Stomach (tissue), 9 donors: Measurements from ENCODE around the gene EZH2. TPM values are rescaled to one million over a fixed set of nuclear protein-coding genes. Genes with fewer than 3 reads are reported as not detected.

Experiments used
- DNase-seq, 2 donors: peaks; one replicate each; pipeline versions ENCODE4 v3.0.0 to v3.0.0-alpha.2; 2013 to 2019
- H3K27ac ChIP-seq, 5 donors: fragments of 200-600 bp in 4 of 5; sonication (generic) in 4 of 5; one replicate each; pipeline ENCODE4 v1.5.1; 2013 to 2019; ENCODE audit warnings: mild to moderate bottlenecking in 1 of 5, moderate library complexity in 1 of 5
- H3K27me3 ChIP-seq, 3 donors: fragments of 200-600 bp; sonication (generic); one replicate each; pipeline ENCODE4 v1.5.1; 2017 to 2019; ENCODE audit warnings: mixed run types in 1 of 3
- H3K36me3 ChIP-seq, 4 donors: fragments of 200-600 bp; sonication (generic); 1 replicate in 3 of 4; 2 replicates in 1 of 4; pipeline ENCODE4 v1.5.1; 2016 to 2019
- H3K4me1 ChIP-seq, 4 donors: fragments of 200-600 bp; sonication (generic); one replicate each; pipeline ENCODE4 v1.5.1; 2016 to 2019
- H3K4me3 ChIP-seq, 4 donors: fragments of 200-600 bp; sonication (generic) in 3 of 4; one replicate each; pipeline ENCODE4 v1.5.1; 2016 to 2019; ENCODE audit warnings: mild to moderate bottlenecking in 1 of 4
- H3K9me3 ChIP-seq, 4 donors: fragments of 200-600 bp; sonication (generic); one replicate each; pipeline ENCODE4 v1.5.1; 2016 to 2019
- EP300 ChIP-seq: sonication (generic); formaldehyde crosslinking; IDR thresholded peaks from one replicate; pipeline ENCODE4 v1.6.1; 2017; ENCODE audit warnings: antibody characterized with exemption
- POLR2A ChIP-seq, 4 donors: fragments of 450-650 bp; IDR thresholded peaks; one replicate each; pipeline ENCODE4 v1.6.1; 2016; ENCODE audit warnings: antibody characterized with exemption in 4 of 4, control low read depth in 2 of 4, mild to moderate bottlenecking in 1 of 4, moderate library complexity in 1 of 4
- POLR2AphosphoS5 ChIP-seq, 3 donors: sonication (generic); formaldehyde crosslinking; IDR thresholded peaks; one replicate each; pipeline ENCODE4 v1.6.1; 2016; ENCODE audit warnings: antibody characterized with exemption in 3 of 3
- WGBS, 5 donors: extraction: QIAGEN DNeasy Blood & Tissue Kit in 3 of 5; methylation state at CpG; one replicate each; pipeline versions ENCODE4 v1.1.5 to v1.1.7; 2013 to 2018; 5-methylcytosine and 5-hydroxymethylcytosine counted together
- intact Hi-C: fragments of 100-400 bp; cut with DNase I; formaldehyde crosslinking; loops from one replicate; pipeline ENCODE4 v1.15.1; 2023; ENCODE audit warnings: low total_unique reads
- polyA plus RNA-seq, 3 donors: library from polyadenylated mRNA; stranded (reverse); fragments of 200-250 nt; gene quantifications; one replicate each; pipeline ENCODE4 v1.2.3, GENCODE V29; 2013
- total RNA-seq, 5 donors: library from RNA; depleted of rRNA; stranded (reverse); fragments of >200 nt; gene quantifications; one replicate each; pipeline versions ENCODE4 v1.1.0 to v1.2.3, GENCODE V29; 2014 to 2016
- TF ChIP-seq, protein P1 (sequence below), 7 experiments: fragments of 450-650 bp in 4 of 7; fragments of 200-600 bp in 3 of 7; sonication (generic) in 3 of 7; IDR thresholded peaks; one replicate each; pipeline ENCODE4 v1.5.1; 2016 to 2019; ENCODE audit warnings: antibody characterized with exemption in 7 of 7, control low read depth in 2 of 7, mild to moderate bottlenecking in 1 of 7
- donor health status: healthy with polysubstance abuse.
- donor health status: Bipolar disorder and iron deficiency.
- donor health status: healthy.

The EZH2 gene
- total and polyA plus RNA-seq, 8 donors: under 0.01 to 12.9 (median 4.6) TPM

DNA sequence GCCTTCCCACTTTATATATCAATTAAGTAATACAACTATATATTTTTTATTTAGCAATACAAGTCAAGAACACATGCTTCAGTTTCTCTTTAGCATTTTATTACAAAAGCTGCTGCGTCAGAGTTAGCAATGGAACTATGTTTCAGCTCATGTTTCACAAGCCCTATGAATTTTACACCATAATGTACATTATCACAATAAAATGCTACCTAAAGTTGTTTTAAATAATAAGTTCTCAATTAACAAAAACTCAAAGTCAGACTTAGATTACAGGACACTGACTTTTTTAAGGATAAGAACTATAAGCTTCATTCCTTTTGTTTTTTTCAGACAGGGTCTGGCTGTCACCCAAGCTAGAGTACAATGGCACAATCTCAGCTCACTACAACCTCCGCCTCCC, 52.3 kb downstream of the EZH2 start:
- H3K27me3 ChIP-seq: no peaks in the 10 kb centered on the region
- no peaks in the 10 kb centered on the region for H3K9me3 ChIP-seq
- intact Hi-C loops: no loop called here
- WGBS, 5 donors: 92 to 96% (median 94%) methylated on average over 2 of the region's 2 CpGs
- TF ChIP-seq POLR2A (IDR thresholded peaks at IDR 0.05) (no peak), EP300 (no peak), POLR2AphosphoS5 (IDR thresholded peaks at IDR 0.05) (no peak)
- TF ChIP-seq, protein P1, sequence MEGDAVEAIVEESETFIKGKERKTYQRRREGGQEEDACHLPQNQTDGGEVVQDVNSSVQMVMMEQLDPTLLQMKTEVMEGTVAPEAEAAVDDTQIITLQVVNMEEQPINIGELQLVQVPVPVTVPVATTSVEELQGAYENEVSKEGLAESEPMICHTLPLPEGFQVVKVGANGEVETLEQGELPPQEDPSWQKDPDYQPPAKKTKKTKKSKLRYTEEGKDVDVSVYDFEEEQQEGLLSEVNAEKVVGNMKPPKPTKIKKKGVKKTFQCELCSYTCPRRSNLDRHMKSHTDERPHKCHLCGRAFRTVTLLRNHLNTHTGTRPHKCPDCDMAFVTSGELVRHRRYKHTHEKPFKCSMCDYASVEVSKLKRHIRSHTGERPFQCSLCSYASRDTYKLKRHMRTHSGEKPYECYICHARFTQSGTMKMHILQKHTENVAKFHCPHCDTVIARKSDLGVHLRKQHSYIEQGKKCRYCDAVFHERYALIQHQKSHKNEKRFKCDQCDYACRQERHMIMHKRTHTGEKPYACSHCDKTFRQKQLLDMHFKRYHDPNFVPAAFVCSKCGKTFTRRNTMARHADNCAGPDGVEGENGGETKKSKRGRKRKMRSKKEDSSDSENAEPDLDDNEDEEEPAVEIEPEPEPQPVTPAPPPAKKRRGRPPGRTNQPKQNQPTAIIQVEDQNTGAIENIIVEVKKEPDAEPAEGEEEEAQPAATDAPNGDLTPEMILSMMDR (IDR thresholded peaks at IDR 0.05): no peak
- no peak for DNase-seq
- H3K4me3 ChIP-seq: no peak overlapping the region
- no peaks in the 10 kb centered on the region for H3K4me1 ChIP-seq
- no peak overlapping the region for H3K27ac ChIP-seq
- peaks cover 0 to 11% (median 0%) of the 10 kb centered on the region in 4 donors for H3K36me3 ChIP-seq

DNA sequence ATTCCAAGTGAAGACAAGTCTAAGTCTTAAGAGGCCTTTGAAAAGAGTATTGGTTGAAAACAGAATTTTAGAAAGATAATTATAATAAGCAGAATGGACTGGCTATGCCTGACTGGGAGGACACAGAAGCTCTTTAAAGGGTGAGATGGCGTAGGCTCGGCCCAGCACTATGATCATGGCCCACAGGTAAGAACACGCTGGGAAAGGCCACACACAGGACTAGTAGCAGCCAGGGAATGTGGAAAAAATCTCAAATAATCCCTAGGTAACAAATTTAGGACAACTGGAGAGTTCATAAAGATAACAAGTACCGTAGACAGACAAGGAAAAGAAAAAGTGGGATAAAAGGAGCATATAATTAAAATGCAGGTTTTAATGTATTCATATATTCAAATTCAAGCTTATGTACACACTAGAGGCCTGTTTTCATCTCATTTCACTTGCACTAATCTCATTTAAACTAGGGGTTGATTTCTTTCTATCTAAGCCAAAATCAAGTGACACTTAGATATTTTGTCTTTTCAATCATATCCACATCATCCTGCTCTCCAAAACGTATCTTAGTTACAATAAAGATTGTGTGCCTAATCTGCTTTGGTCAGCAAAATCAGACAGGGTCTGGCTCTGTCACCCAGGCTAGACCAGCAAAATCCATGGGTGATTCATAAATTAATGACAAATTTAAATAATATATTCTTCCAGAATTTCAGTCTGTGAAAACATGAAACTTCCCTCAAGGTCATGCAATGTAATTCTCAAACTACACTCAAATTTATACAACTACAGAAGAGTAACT, 53.0 kb downstream of the EZH2 start:
- H3K27me3 ChIP-seq: no peaks in the 10 kb centered on the region
- TF ChIP-seq POLR2AphosphoS5 (IDR thresholded peaks at IDR 0.05) (no peak), EP300 (no peak)
- TF ChIP-seq, protein P1 (IDR thresholded peaks at IDR 0.05): no peak
- DNase-seq: no peak
- H3K36me3 ChIP-seq: peaks cover 0 to 11% (median 2%) of the 10 kb centered on the region in 4 donors
- H3K4me3 ChIP-seq: no peak overlapping the region
- no peak overlapping the region for H3K27ac ChIP-seq
- intact Hi-C loops: no loop called here
- H3K4me1 ChIP-seq: no peaks in the 10 kb centered on the region
- 91 to 97% (median 95%) methylated on average over 5 of the region's 5 CpGs for WGBS, 5 donors
- H3K9me3 ChIP-seq: no peaks in the 10 kb centered on the region

DNA sequence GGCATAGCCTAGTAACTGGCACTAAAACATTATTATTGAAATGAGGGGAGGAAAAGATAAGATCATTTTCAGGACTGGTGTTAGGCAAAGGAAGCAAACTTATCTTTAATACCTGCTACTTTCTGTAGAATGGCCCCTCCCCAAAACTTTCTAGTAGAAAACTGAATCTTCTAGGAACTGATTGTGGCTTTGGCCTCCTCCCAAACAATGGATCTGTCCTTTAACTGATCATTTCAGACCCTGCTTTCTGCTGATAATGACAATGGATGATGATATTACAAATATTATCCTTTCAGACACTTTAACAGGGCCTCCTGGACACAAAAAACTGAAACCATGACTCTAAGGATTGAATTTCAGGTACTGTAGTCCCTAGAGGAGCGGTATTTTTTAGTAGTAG, 55.1 kb downstream of the EZH2 start:
- no peaks in the 10 kb centered on the region for H3K9me3 ChIP-seq
- H3K4me3 ChIP-seq: no peak overlapping the region
- peaks cover 0 to 11% (median 2%) of the 10 kb centered on the region in 4 donors for H3K36me3 ChIP-seq
- TF ChIP-seq POLR2A (IDR thresholded peaks at IDR 0.05) (no peak), POLR2AphosphoS5 (IDR thresholded peaks at IDR 0.05) (no peak), EP300 (no peak)
- TF ChIP-seq, protein P1 (IDR thresholded peaks at IDR 0.05): no peak
- H3K4me1 ChIP-seq: no peaks in the 10 kb centered on the region
- WGBS, 5 donors: 47 to 100% (median 98%) methylated on average over 1 of the region's 1 CpG
- H3K27ac ChIP-seq: no peak overlapping the region
- H3K27me3 ChIP-seq: no peaks in the 10 kb centered on the region
- intact Hi-C loops: no loop called here
- DNase-seq: no peak

DNA sequence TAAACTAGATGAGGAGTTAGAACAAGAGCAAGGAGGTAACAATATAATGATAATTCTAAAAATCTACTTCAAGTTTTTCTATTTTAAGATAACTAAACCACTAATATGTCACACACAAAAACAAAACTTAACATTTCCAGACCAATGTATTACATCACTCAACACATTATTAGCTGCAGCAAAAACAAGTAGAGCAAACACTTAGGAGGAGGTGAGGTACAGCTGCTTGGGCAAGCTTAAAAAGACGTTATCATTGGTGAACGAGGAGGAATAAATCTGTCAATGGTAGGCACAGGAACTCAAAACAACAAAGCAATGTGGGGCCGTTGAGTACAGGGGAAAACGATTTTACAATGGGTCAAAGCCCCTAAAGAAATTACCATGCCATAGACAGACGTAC, 58.8 kb downstream of the EZH2 start:
- peaks cover 0 to 11% (median 2%) of the 10 kb centered on the region in 4 donors for H3K36me3 ChIP-seq
- TF ChIP-seq, protein P1 (IDR thresholded peaks at IDR 0.05): no peak
- TF ChIP-seq EP300: no peak
- TF ChIP-seq POLR2AphosphoS5 (IDR thresholded peaks at IDR 0.05): no peak
- no peak for TF ChIP-seq POLR2A (IDR thresholded peaks at IDR 0.05)
- H3K9me3 ChIP-seq: no peaks in the 10 kb centered on the region
- H3K4me3 ChIP-seq: no peak overlapping the region
- no peak overlapping the region for H3K27ac ChIP-seq
- 82 to 88% (median 84%) methylated on average over 5 of the region's 5 CpGs for WGBS, 5 donors
- H3K4me1 ChIP-seq: no peaks in the 10 kb centered on the region
- DNase-seq: no peak
- H3K27me3 ChIP-seq: no peaks in the 10 kb centered on the region
- intact Hi-C loops: no loop called here
